K562 (cell line): ENCODE measurements around the gene OGDH. TPM values are rescaled to one million over a fixed set of nuclear protein-coding genes. Genes with fewer than 3 reads are reported as not detected.
"Not testable (repeated sequence)": the region's sequence is repeated elsewhere in the genome, so short reads cannot be mapped to it uniquely, and the experiment has no call there.

Experiments
- ATAC-seq: fragments of 200-7000 bp; cut with Tn5 transposase; 3 replicates; pipeline ENCODE4 v1.9.1; 2020; ENCODE audit warnings: moderate library complexity
- BruUV-seq: library from RNA; stranded (reverse); fragments of 400-500 nt; replicated peaks from 2 replicates; lab custom pipeline; 2021; lab: Mats Ljungman, UMichigan
- CTCF ChIA-PET: fragments of 300-600 bp; formaldehyde crosslinking; extraction: SDS; loops from one replicate; lab custom pipeline; 2021; ENCODE audit warnings: low intra/inter-chr PET ratio; lab: Yijun Ruan, JAX
- POLR2A ChIA-PET: fragments of 300-600, 350-650 bp; sonication (Branson Sonifier 250); formaldehyde crosslinking; extraction: SDS; loops from one replicate; lab custom pipeline; 2021; ENCODE audit warnings: antibody characterized with exemption, inconsistent platforms; lab: Yijun Ruan, JAX
- DNase-seq, 4 experiments: peaks; one replicate each; pipeline versions ENCODE4 v3.0.0 to v3.0.0-alpha.2; 2011 to 2018; ENCODE audit warnings: low spot score in 3 of 4, mixed read lengths in 3 of 4; ENCODE audit errors: extremely low read depth in 1 of 4
- FAIRE-seq: peaks from 2 replicates; lab custom pipeline; 2011; peaks lifted over from hg19 to GRCh38; lab: Jason Lieb, UNC
- H2AFZ ChIP-seq: 2 replicates; pipeline ENCODE4 v1.6.0; 2011; ENCODE audit warnings: low read depth, low read length, control low read depth, inconsistent platforms
- H3K27ac ChIP-seq: fragments of 200-600 bp; 3 replicates; pipeline ENCODE4 v1.8.0; 2011; ENCODE audit warnings: low read depth, mild to moderate bottlenecking, control low read depth, inconsistent platforms, low read length, moderate library complexity, mixed read lengths; ENCODE audit errors: extremely low read depth
- H3K27me3 ChIP-seq, 2 experiments: fragments of 300-600 bp in 1 of 2; 2 replicates in 1 of 2; 3 replicates in 1 of 2; pipeline versions ENCODE4 v1.6.0 to v1.8.0; 2011; ENCODE audit warnings: inconsistent platforms in 2 of 2, low read length in 2 of 2, mild to moderate bottlenecking in 1 of 2, mixed read lengths in 1 of 2, moderate library complexity in 1 of 2; ENCODE audit not compliant: control insufficient read depth in 2 of 2, insufficient read depth in 2 of 2
- H3K36me3 ChIP-seq: fragments of 300-600 bp; 3 replicates; pipeline ENCODE4 v1.8.0; 2011; ENCODE audit warnings: mild to moderate bottlenecking, low read length, inconsistent platforms; ENCODE audit not compliant: control insufficient read depth, insufficient read depth
- H3K4me1 ChIP-seq, 2 experiments: fragments of 200-600 bp in 1 of 2; replicated peaks in 1 of 2; 2 replicates in 1 of 2; 3 replicates in 1 of 2; pipeline versions ENCODE4 v1.5.1 to v1.8.0; 2011; ENCODE audit warnings: inconsistent platforms in 2 of 2, low read length in 2 of 2, mild to moderate bottlenecking in 1 of 2, mixed read lengths in 1 of 2, moderate library complexity in 1 of 2; ENCODE audit not compliant: control insufficient read depth in 2 of 2, insufficient read depth in 2 of 2
- H3K4me2 ChIP-seq: 2 replicates; pipeline ENCODE4 v1.6.1; 2011; ENCODE audit warnings: low read length, control low read depth, inconsistent platforms, mixed read lengths; ENCODE audit not compliant: insufficient read depth
- H3K4me3 ChIP-seq: fragments of 200-600 bp; sonication (generic), shearing (Covaris generic); 2 replicates; pipeline ENCODE4 v1.5.1; 2016; ENCODE audit warnings: control low read depth, inconsistent platforms
- H3K79me2 ChIP-seq: fragments of 200-600 bp; 3 replicates; pipeline ENCODE4 v1.8.0; 2011; ENCODE audit warnings: low read length, inconsistent platforms; ENCODE audit not compliant: control insufficient read depth, insufficient read depth
- H3K9ac ChIP-seq, 2 experiments: 2 replicates each; pipeline versions ENCODE4 v1.6.0 to v1.6.1; 2011; ENCODE audit warnings: low read depth in 2 of 2, low read length in 2 of 2, control low read depth in 1 of 2, inconsistent platforms in 1 of 2, mild to moderate bottlenecking in 1 of 2, mixed read lengths in 1 of 2; ENCODE audit not compliant: insufficient read depth in 1 of 2
- H3K9me1 ChIP-seq: one replicate; pipeline ENCODE4 v1.6.0; 2011; ENCODE audit warnings: inconsistent platforms, mild to moderate bottlenecking, low read length, moderate library complexity; ENCODE audit not compliant: control insufficient read depth, insufficient read depth
- H3K9me3 ChIP-seq: replicated peaks from 2 replicates; pipeline ENCODE4 v1.5.1; 2011; ENCODE audit warnings: low read depth, low read length, inconsistent platforms; ENCODE audit not compliant: control insufficient read depth, insufficient read depth
- H4K20me1 ChIP-seq: replicated peaks from 2 replicates; pipeline ENCODE4 v1.6.1; 2011; ENCODE audit warnings: low read length, inconsistent platforms, mixed read lengths; ENCODE audit not compliant: control insufficient read depth, insufficient read depth
- FOSL1 ChIP-seq: fragments of 200-800 bp; sonication (Bioruptor generic); conservative IDR thresholded peaks from 2 replicates; pipeline ENCODE4 v1.6.1; 2016; ENCODE audit warnings: missing genetic modification characterization, missing compliant biosample characterization
- NRF1 ChIP-seq, 2 experiments: fragments of 450-650 bp; IDR thresholded peaks in 1 of 2; conservative IDR thresholded peaks in 1 of 2; 2 replicates each; pipeline ENCODE4 v1.6.1; 2014; ENCODE audit warnings: mild to moderate bottlenecking in 2 of 2
- POLR2G ChIP-seq: fragments of 200-400 bp; formaldehyde crosslinking; IDR thresholded peaks from 2 replicates; pipeline ENCODE4 v1.6.1; 2017; ENCODE audit warnings: low read depth, mild to moderate bottlenecking, antibody characterized with exemption, low read length, moderate library complexity
- WGBS: fragments of 100-300 bp; shearing (Covaris generic); methylation state at CpG from one replicate; pipeline ENCODE4 v1.1.6; 2016; ENCODE audit warnings: low coverage, mixed read lengths; ENCODE audit not compliant: insufficient coverage; ENCODE audit errors: missing lambda C conversion rate; 5-methylcytosine and 5-hydroxymethylcytosine counted together
- in situ Hi-C: fragments of 300-500 bp; cut with MboI; formaldehyde crosslinking; loops from 4 replicates; pipeline ENCODE4 v1.15.0; 2018; ENCODE audit warnings: inconsistent platforms, mixed read lengths
- intact Hi-C: fragments of 100-400 bp; cut with micrococcal nuclease; formaldehyde crosslinking; loops from 2 replicates; pipeline ENCODE4 v1.14.2; 2022
- polyA plus RNA-seq, 8 experiments: library from polyadenylated mRNA; depleted of rRNA in 4 of 8; stranded (reverse) in 5 of 8; unstranded in 3 of 8; fragments of >200 nt; fragmentation: Nextera tagmentation in 2 of 8; fragmentation: Illumina TruSeq in 1 of 8; extraction: Ambion mirVana in 2 of 8; extraction: Trizol in 1 of 8; gene quantifications; 2 replicates each; pipeline versions ENCODE4 v1.2.1 to v1.2.3, GENCODE V29; 2011 to 2014; ENCODE audit warnings: inconsistent platforms in 1 of 8, missing spikeins in 1 of 8
- total RNA-seq, 7 experiments: library from RNA; depleted of rRNA in 6 of 7; stranded (reverse); fragments of >200 nt in 6 of 7; fragmentation: Illumina TruSeq in 2 of 7; extraction: Trizol in 2 of 7; gene quantifications; 2 replicates each; pipeline versions ENCODE4 v1.2.1 to v1.2.3, GENCODE V29; 2011 to 2021; ENCODE audit warnings: low replicate concordance in 1 of 7
- TF ChIP-seq, protein P1 (sequence below): sonication (generic); formaldehyde crosslinking; IDR thresholded peaks from 2 replicates; pipeline ENCODE4 v1.8.1; 2023; ENCODE audit warnings: mild to moderate bottlenecking, missing genetic modification reagents

OGDH gene
- total and polyA plus RNA-seq, 9 of the 15 experiments (the other 6 are each of a cell fraction or from before 2014, with no cell fraction given), result 3.1 to 80.3 (median 23.5) TPM

DNA sequence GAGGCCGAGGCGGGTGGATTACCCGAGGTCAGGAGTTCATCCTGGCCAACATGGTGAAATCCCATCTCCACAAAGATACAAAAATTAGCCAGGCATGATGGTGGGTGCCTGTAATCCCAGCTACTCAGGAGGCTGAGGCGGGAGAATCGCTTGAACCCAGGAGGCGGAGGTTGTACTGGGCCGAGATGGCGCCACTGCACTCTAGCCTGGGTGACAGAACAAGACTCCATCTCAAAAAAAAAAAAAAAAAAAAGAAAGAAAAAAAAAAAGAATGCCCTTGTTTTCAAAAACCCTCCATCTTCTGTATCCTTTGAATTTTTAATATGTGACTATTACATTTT, 43.8 kb upstream of the OGDH start:
- ATAC-seq, intact Hi-C loops, CTCF ChIA-PET, H3K9me1 ChIP-seq, FAIRE-seq, H3K9me3 ChIP-seq, in situ Hi-C loops, H3K4me3 ChIP-seq, H3K27me3 ChIP-seq, BruUV-seq, H2AFZ ChIP-seq, H3K9ac ChIP-seq, DNase-seq: not testable (repeated sequence)
- Histone ChIP-seq H3K4me2 (peak overlapping the region; percentile 73), H3K4me1 (peaks cover 43 to 45% of the 10 kb centered on the region in 2 experiments; a peak in 4 of 5 replicates), H3K27ac (peak overlapping the region; percentile 56), H4K20me1 (peaks cover 21% of the 10 kb centered on the region), H3K79me2 (peaks cover 13% of the 10 kb centered on the region), H3K36me3 (peaks cover 42% of the 10 kb centered on the region)
- TF ChIP-seq, protein P1, sequence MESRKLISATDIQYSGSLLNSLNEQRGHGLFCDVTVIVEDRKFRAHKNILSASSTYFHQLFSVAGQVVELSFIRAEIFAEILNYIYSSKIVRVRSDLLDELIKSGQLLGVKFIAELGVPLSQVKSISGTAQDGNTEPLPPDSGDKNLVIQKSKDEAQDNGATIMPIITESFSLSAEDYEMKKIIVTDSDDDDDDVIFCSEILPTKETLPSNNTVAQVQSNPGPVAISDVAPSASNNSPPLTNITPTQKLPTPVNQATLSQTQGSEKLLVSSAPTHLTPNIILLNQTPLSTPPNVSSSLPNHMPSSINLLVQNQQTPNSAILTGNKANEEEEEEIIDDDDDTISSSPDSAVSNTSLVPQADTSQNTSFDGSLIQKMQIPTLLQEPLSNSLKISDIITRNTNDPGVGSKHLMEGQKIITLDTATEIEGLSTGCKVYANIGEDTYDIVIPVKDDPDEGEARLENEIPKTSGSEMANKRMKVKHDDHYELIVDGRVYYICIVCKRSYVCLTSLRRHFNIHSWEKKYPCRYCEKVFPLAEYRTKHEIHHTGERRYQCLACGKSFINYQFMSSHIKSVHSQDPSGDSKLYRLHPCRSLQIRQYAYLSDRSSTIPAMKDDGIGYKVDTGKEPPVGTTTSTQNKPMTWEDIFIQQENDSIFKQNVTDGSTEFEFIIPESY (CRISPR knock-in tag), result peak; percentile 90
- TF ChIP-seq FOSL1 (0 out of 2 replicates have a peak, but pooled peaks have one; percentile 8), POLR2G (0 out of 2 replicates have a peak, but pooled peaks have one; percentile 11), NRF1 (conservative IDR thresholded peaks at IDR 0.05 in 1 of 2, IDR thresholded peaks at IDR 0.05 in 1 of 2) (0 out of 4 replicates have a peak, but pooled peaks of 1 of the 2 experiments have one; percentile 2)
- 4% methylated on average over 3 of the region's 8 CpGs for WGBS
- POLR2A ChIA-PET, result interaction anchor here (0.7 to 1.0 kb wide), 4 partner anchors 9 to 36 kb away, joined by 3 to 4 read pairs (median 4); no protein-coding TSS in a partner anchor
